NB4 (cell line): Measurements from ENCODE around the gene MEGF8.

ENCODE experiments used
- CTCF ChIP-seq: IDR thresholded peaks from one replicate; pipeline ENCODE4 v1.5.1; 2012; ENCODE audit warnings: low read depth, low read length
- MAX ChIP-seq: IDR thresholded peaks from 2 replicates; pipeline ENCODE4 v1.6.1; 2011; ENCODE audit warnings: low read depth, low read length
- POLR2A ChIP-seq: IDR thresholded peaks from 2 replicates; pipeline ENCODE4 v1.6.1; 2011; ENCODE audit warnings: mild to moderate bottlenecking; ENCODE audit not compliant: insufficient read length; ENCODE audit errors: extremely low read depth

- TF ChIP-seq CTCF (no peak), MAX (no peak), POLR2A (no peak)
Measured at GRCh38 chr19:42389899-42390298, 64.5 kb downstream of the MEGF8 start, which contains the start of gene CNFN.
